NCI-H187 (cell line): ENCODE results near the gene SLC24A4.

ENCODE experiments used
- DNase-seq, 2 experiments: peaks; one replicate each; lab custom pipeline; 2025; lab: John Stamatoyannopoulos, UW

SLC24A4 gene

GRCh38 chr14:92475451-92476187, 152.7 kb downstream of the SLC24A4 start:
- DNase-seq: no peak

GRCh38 chr14:92480856-92481255, 157.9 kb downstream of the SLC24A4 start:
- DNase-seq: no peak

- no peak for DNase-seq
Observed at GRCh38 chr14:92481386-92481785, 158.4 kb downstream of the SLC24A4 start.

- no peak for DNase-seq
Observed at GRCh38 chr14:92481811-92482555, 159.0 kb downstream of the SLC24A4 start.

- no peak for DNase-seq
Observed at GRCh38 chr14:92482621-92483319, 159.8 kb downstream of the SLC24A4 start.

GRCh38 chr14:92484132-92484823, 161.3 kb downstream of the SLC24A4 start:
- DNase-seq: no peak

GRCh38 chr14:92486881-92487280, 163.9 kb downstream of the SLC24A4 start:
- no peak for DNase-seq

GRCh38 chr14:92487513-92488133, 164.7 kb downstream of the SLC24A4 start:
- DNase-seq: no peak

- DNase-seq: no peak
Observed at GRCh38 chr14:92489394-92490238, 166.7 kb downstream of the SLC24A4 start.

- DNase-seq: no peak
Observed at GRCh38 chr14:92490239-92490959, 167.4 kb downstream of the SLC24A4 start.

- DNase-seq: no peak
Observed at GRCh38 chr14:92491782-92492181, 168.8 kb downstream of the SLC24A4 start.

GRCh38 chr14:92492258-92492657, 169.3 kb downstream of the SLC24A4 start:
- no peak for DNase-seq

GRCh38 chr14:92493024-92493423, 170.1 kb downstream of the SLC24A4 start:
- DNase-seq: no peak

- DNase-seq: no peak
Observed at GRCh38 chr14:92493492-92493891, 170.5 kb downstream of the SLC24A4 start.

- no peak for DNase-seq
Observed at GRCh38 chr14:92494512-92494911, 171.5 kb downstream of the SLC24A4 start.

GRCh38 chr14:92495027-92495426, 172.1 kb downstream of the SLC24A4 start:
- no peak for DNase-seq

- no peak for DNase-seq
Observed at GRCh38 chr14:92496191-92496857, 173.4 kb downstream of the SLC24A4 start.

- no peak for DNase-seq
Observed at GRCh38 chr14:92497391-92497790, 174.4 kb downstream of the SLC24A4 start.

GRCh38 chr14:92499234-92499633, 176.3 kb downstream of the SLC24A4 start:
- no peak for DNase-seq
